A673 (cell line): Measurements from ENCODE around the gene MRPL14.

Experiments
- EZH2 ChIP-seq: fragments of 200-600 bp; sonication (generic); IDR thresholded peaks from 2 replicates; pipeline ENCODE4 v1.6.1; 2017; ENCODE audit warnings: borderline replicate concordance, low read depth, mild to moderate bottlenecking, mixed read lengths, antibody characterized with exemption, low read length; ENCODE audit not compliant: poor library complexity, severe bottlenecking
- TF ChIP-seq, protein P1 (sequence below): fragments of 300-800, 200-600 bp; sonication (generic); conservative IDR thresholded peaks from 2 replicates; pipeline ENCODE4 v1.5.1; 2017; ENCODE audit warnings: low read depth, mild to moderate bottlenecking, antibody characterized with exemption, low read length, moderate library complexity, mixed read lengths

DNA sequence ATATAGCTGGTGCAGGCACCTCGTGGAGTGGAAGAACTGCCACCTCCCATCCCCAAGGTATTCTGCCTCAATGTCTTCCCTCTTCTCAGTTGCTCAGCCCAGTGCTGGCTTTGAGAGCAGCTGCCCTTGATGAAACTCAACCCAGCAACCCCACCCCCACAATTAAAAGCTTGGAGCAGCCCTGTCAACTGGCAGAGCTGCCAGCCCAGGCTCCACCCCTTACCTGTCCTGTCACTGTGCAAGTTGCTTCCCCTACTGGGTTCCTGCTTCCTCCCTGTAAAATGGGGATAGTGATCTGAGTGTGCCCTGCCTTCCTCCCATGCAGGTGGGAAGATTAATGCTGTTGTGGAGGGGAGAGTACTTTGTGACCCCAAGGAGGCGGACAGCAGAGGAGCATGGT, 4.6 kb upstream of the MRPL14 start:
- TF ChIP-seq, protein P1, sequence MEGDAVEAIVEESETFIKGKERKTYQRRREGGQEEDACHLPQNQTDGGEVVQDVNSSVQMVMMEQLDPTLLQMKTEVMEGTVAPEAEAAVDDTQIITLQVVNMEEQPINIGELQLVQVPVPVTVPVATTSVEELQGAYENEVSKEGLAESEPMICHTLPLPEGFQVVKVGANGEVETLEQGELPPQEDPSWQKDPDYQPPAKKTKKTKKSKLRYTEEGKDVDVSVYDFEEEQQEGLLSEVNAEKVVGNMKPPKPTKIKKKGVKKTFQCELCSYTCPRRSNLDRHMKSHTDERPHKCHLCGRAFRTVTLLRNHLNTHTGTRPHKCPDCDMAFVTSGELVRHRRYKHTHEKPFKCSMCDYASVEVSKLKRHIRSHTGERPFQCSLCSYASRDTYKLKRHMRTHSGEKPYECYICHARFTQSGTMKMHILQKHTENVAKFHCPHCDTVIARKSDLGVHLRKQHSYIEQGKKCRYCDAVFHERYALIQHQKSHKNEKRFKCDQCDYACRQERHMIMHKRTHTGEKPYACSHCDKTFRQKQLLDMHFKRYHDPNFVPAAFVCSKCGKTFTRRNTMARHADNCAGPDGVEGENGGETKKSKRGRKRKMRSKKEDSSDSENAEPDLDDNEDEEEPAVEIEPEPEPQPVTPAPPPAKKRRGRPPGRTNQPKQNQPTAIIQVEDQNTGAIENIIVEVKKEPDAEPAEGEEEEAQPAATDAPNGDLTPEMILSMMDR, result no peak
- TF ChIP-seq EZH2, result no peak
